MM.1S (cell line): Measurements from ENCODE around the gene CNOT6.

Experiments used
- DNase-seq: peaks from one replicate; pipeline ENCODE4 v3.0.0-alpha.2; 2015
- H2AFZ ChIP-seq: fragments of 300-600 bp; sonication (generic); 2 replicates; pipeline ENCODE4 v1.6.0; 2016; ENCODE audit warnings: antibody characterized with exemption, low read length
- H3F3A ChIP-seq: fragments of 300-600 bp; sonication (generic); 2 replicates; pipeline ENCODE4 v1.6.1; 2016; ENCODE audit warnings: mild to moderate bottlenecking, antibody characterized with exemption, low read length, moderate library complexity, mixed read lengths; ENCODE audit not compliant: insufficient read depth
- H3K27ac ChIP-seq: fragments of 300-600 bp; sonication (generic); 2 replicates; pipeline ENCODE4 v1.5.1; 2016; ENCODE audit warnings: mild to moderate bottlenecking, low read length
- H3K27me3 ChIP-seq: fragments of 300-600 bp; sonication (generic); replicated peaks from 2 replicates; pipeline ENCODE4 v1.6.0; 2016; ENCODE audit warnings: low read length; ENCODE audit not compliant: insufficient read depth
- H3K36me3 ChIP-seq: fragments of 300-600 bp; sonication (generic); replicated peaks from 2 replicates; pipeline ENCODE4 v1.6.1; 2016; ENCODE audit warnings: mild to moderate bottlenecking, low read length, mixed read lengths; ENCODE audit not compliant: insufficient read depth
- H3K4me1 ChIP-seq: fragments of 300-600 bp; sonication (generic); 2 replicates; pipeline ENCODE4 v1.6.1; 2016; ENCODE audit warnings: low read length, mixed read lengths
- H3K4me2 ChIP-seq: fragments of 300-600 bp; sonication (generic); 2 replicates; pipeline ENCODE4 v1.6.0; 2016; ENCODE audit warnings: low read depth, low read length
- H3K4me3 ChIP-seq: fragments of 300-600 bp; sonication (generic); 2 replicates; pipeline ENCODE4 v1.5.1; 2016; ENCODE audit warnings: low read length, mixed read lengths
- H3K79me2 ChIP-seq: fragments of 300-600 bp; sonication (generic); 2 replicates; pipeline ENCODE4 v1.6.1; 2016; ENCODE audit warnings: mixed run types, low read length, mixed read lengths
- H3K9ac ChIP-seq: fragments of 300-600 bp; sonication (generic); 2 replicates; pipeline ENCODE4 v1.6.1; 2016; ENCODE audit warnings: low read length, mixed read lengths
- H3K9me2 ChIP-seq: fragments of 300-600 bp; sonication (generic); replicated peaks from 2 replicates; pipeline ENCODE4 v1.6.1; 2016; ENCODE audit warnings: mild to moderate bottlenecking, low read length, mixed read lengths; ENCODE audit not compliant: insufficient read depth
- H3K9me3 ChIP-seq: fragments of 300-600 bp; sonication (generic); replicated peaks from 2 replicates; pipeline ENCODE4 v1.6.1; 2016; ENCODE audit warnings: mild to moderate bottlenecking, low read length, mixed read lengths; ENCODE audit not compliant: insufficient read depth
- H4K20me1 ChIP-seq: fragments of 300-600 bp; sonication (generic); 2 replicates; pipeline ENCODE4 v1.6.1; 2016; ENCODE audit warnings: mild to moderate bottlenecking, low read length, moderate library complexity, mixed read lengths; ENCODE audit not compliant: insufficient read depth
- CTCF ChIP-seq: fragments of 300-600 bp; sonication (generic); IDR thresholded peaks from 2 replicates; pipeline ENCODE4 v1.5.1; 2016; ENCODE audit warnings: antibody characterized with exemption, low read length, mixed read lengths
- EZH2 ChIP-seq: fragments of 300-600 bp; sonication (generic); optimal IDR thresholded peaks from 2 replicates; pipeline ENCODE3; 2017; ENCODE audit warnings: low read depth, mild to moderate bottlenecking, antibody characterized with exemption, low read length, mixed read lengths
- EZH2phosphoT487 ChIP-seq: fragments of 300-600 bp; sonication (generic); IDR thresholded peaks from 2 replicates; pipeline ENCODE4 v1.6.1; 2018; ENCODE audit warnings: antibody characterized with exemption, low read length

CNOT6 gene

GRCh38 chr5:180492226-180492903 is 1.8 kb upstream of the CNOT6 start:
- H3K4me1 ChIP-seq = peaks cover 4% of the 10 kb centered on the region; the same call in 1 of the 2 replicates
- no peak overlapping the region for H3K4me2 ChIP-seq
- no peaks in the 10 kb centered on the region for H3K9me3 ChIP-seq
- no peaks in the 10 kb centered on the region for H3K9me2 ChIP-seq
- H3K9ac ChIP-seq = no peak overlapping the region
- TF ChIP-seq CTCF (no peak), EZH2 (no peak), EZH2phosphoT487 (no peak)
- no peaks in the 10 kb centered on the region for H3K36me3 ChIP-seq
- no peaks in the 10 kb centered on the region for H3K27me3 ChIP-seq
- no peak overlapping the region for H3K27ac ChIP-seq
- H3F3A ChIP-seq = no peaks in the 10 kb centered on the region
- H2AFZ ChIP-seq = no peak overlapping the region
- no peak overlapping the region for H3K4me3 ChIP-seq
- H4K20me1 ChIP-seq = peaks cover 2% of the 10 kb centered on the region; the same call in 1 of the 2 replicates
- H3K79me2 ChIP-seq = peaks cover 30% of the 10 kb centered on the region
- DNase-seq = no peak

- peak overlapping the region; percentile 86 for H3K4me2 ChIP-seq
- 0 out of 2 replicates have a peak overlapping the region, but pooled peaks have one; percentile 77 for H2AFZ ChIP-seq
- peak overlapping the region; percentile 71; the same call in 1 of the 2 replicates for H3K27ac ChIP-seq
- no peaks in the 10 kb centered on the region for H3F3A ChIP-seq
- H3K27me3 ChIP-seq = no peaks in the 10 kb centered on the region
- no peaks in the 10 kb centered on the region for H3K36me3 ChIP-seq
- no peaks in the 10 kb centered on the region for H3K9me3 ChIP-seq
- peaks cover 4% of the 10 kb centered on the region; the same call in 1 of the 2 replicates for H4K20me1 ChIP-seq
- H3K9ac ChIP-seq = peak overlapping the region; percentile 90
- peak overlapping the region; percentile 90 for H3K4me3 ChIP-seq
- peaks cover 53% of the 10 kb centered on the region for H3K79me2 ChIP-seq
- DNase-seq = peak; percentile 25
- H3K4me1 ChIP-seq = peaks cover 4% of the 10 kb centered on the region; the same call in 1 of the 2 replicates
- no peak for TF ChIP-seq EZH2
- no peak for TF ChIP-seq CTCF
- TF ChIP-seq EZH2phosphoT487 = no peak
- no peaks in the 10 kb centered on the region for H3K9me2 ChIP-seq
Observed at GRCh38 chr5:180494510-180495181, 467 bp downstream of the CNOT6 start.

GRCh38 chr5:180495292-180495691 is 1.1 kb downstream of the CNOT6 start:
- H2AFZ ChIP-seq = no peak overlapping the region
- DNase-seq = no peak
- peak overlapping the region; percentile 86 for H3K4me2 ChIP-seq
- no peaks in the 10 kb centered on the region for H3F3A ChIP-seq
- H3K9ac ChIP-seq = peak overlapping the region; percentile 90; the same call in 1 of the 2 replicates
- no peaks in the 10 kb centered on the region for H3K36me3 ChIP-seq
- H3K79me2 ChIP-seq = peaks cover 59% of the 10 kb centered on the region
- TF ChIP-seq CTCF (no peak), EZH2phosphoT487 (no peak), EZH2 (no peak)
- H3K9me3 ChIP-seq = no peaks in the 10 kb centered on the region
- no peaks in the 10 kb centered on the region for H3K27me3 ChIP-seq
- peak overlapping the region; percentile 90 for H3K4me3 ChIP-seq
- no peak overlapping the region for H3K27ac ChIP-seq
- no peaks in the 10 kb centered on the region for H3K9me2 ChIP-seq
- peaks cover 4% of the 10 kb centered on the region; the same call in 1 of the 2 replicates for H4K20me1 ChIP-seq
- peaks cover 4% of the 10 kb centered on the region; the same call in 1 of the 2 replicates for H3K4me1 ChIP-seq
